SU-DHL-6 (cell line): ENCODE measurements around the gene ABR.

Experiments used
- CTCF ChIP-seq: fragments of 200-600 bp; sonication (generic); IDR thresholded peaks from one replicate; pipeline ENCODE4 v1.5.1; 2017; ENCODE audit warnings: antibody characterized with exemption, mild to moderate bottlenecking, low read length, moderate library complexity; ENCODE audit not compliant: insufficient read depth, poor library complexity, severe bottlenecking
- EZH2phosphoT487 ChIP-seq: fragments of 200-600 bp; sonication (generic), shearing (Covaris generic); conservative IDR thresholded peaks from 2 replicates; pipeline ENCODE4 v1.6.1; 2018; ENCODE audit warnings: mild to moderate bottlenecking, antibody characterized with exemption, low read length, moderate library complexity, mixed read lengths

- no peak for TF ChIP-seq CTCF
- TF ChIP-seq EZH2phosphoT487: no peak
Observed at GRCh38 chr17:1223662-1224061, 43.9 kb upstream of the ABR start.
